ENCODE data around the gene TCL1A. TPM values are rescaled to one million over a fixed set of nuclear protein-coding genes. Genes with fewer than 3 reads are reported as not detected.

The TCL1A gene
- polyA plus RNA-seq, 1 donor (not counting 4 experiments of a cell fraction or from before 2014, with no cell fraction given) = not detected

DNA sequence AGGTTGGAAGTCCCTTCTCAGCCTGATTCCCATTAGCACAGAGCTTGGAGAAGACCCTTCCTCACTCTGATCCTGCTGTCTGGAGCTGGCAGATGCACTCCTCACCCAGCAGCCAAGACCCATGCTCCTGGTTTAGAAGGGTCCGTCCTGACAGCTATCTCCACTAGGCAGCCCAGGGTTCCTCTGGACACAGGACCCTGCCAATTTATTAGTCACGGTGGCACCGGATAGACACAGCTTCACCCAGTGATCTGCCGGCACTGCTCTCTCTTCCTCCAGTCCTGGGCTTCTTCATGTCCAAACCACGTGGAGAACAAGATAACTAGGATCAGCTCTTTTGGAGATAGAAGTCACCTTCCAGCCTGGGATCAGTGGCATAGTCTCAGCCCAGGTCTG, 53.9 kb downstream of the TCL1A start:
- Histone ChIP-seq H3K9me3 (ENCODE audit: control insufficient read depth, low read depth, low read length) (no peaks in the 10 kb centered on the region), H3K4me3 (ENCODE audit: control insufficient read depth in 2 of 3, extremely low read depth in 1 of 3, insufficient read depth in 2 of 3, low read depth in 1 of 3, low read length in 3 of 3) (no peak overlapping the region), H3K27ac (ENCODE audit: control insufficient read depth, insufficient read depth, low read length) (no peak overlapping the region), H3K27me3 (ENCODE audit: control insufficient read depth, extremely low read depth, insufficient read depth, low read length) (peaks cover 12% of the 10 kb centered on the region), H2AFZ (ENCODE audit: control insufficient read depth, low read length) (no peak overlapping the region), H3K79me2 (ENCODE audit: control insufficient read depth, insufficient read depth, low read length) (no peaks in the 10 kb centered on the region), H3K9ac (ENCODE audit: control insufficient read depth, extremely low read depth, insufficient read depth, low read length) (no peak overlapping the region), H3K36me3 (ENCODE audit: control insufficient read depth in 2 of 2, extremely low read depth in 1 of 2, insufficient read depth in 2 of 2, low read length in 2 of 2) (no peaks in the 10 kb centered on the region), H3K4me1 (ENCODE audit: control insufficient read depth, extremely low read depth, insufficient read depth, low read length) (no peaks in the 10 kb centered on the region), H4K20me1 (ENCODE audit: control insufficient read depth, extremely low read depth, insufficient read depth, low read length) (no peaks in the 10 kb centered on the region), H3K9me1 (ENCODE audit: control insufficient read depth, extremely low read depth, insufficient read depth, low read length) (no peaks in the 10 kb centered on the region), H3K4me2 (ENCODE audit: control insufficient read depth, extremely low read depth, insufficient read depth, low read depth, low read length) (no peak overlapping the region)
- dilution Hi-C loops (cut with MboI; ENCODE audit: extremely low pct_ligation_motif_present, low sequenced_read_pairs) = no loop called here
- DNase-seq (ENCODE audit: low read depth, low spot score) = no peak
- FAIRE-seq = no peak
- no peak for TF ChIP-seq EZH2 (IDR thresholded peaks at IDR 0.05; ENCODE audit: low read length)
- TF ChIP-seq, protein P1, sequence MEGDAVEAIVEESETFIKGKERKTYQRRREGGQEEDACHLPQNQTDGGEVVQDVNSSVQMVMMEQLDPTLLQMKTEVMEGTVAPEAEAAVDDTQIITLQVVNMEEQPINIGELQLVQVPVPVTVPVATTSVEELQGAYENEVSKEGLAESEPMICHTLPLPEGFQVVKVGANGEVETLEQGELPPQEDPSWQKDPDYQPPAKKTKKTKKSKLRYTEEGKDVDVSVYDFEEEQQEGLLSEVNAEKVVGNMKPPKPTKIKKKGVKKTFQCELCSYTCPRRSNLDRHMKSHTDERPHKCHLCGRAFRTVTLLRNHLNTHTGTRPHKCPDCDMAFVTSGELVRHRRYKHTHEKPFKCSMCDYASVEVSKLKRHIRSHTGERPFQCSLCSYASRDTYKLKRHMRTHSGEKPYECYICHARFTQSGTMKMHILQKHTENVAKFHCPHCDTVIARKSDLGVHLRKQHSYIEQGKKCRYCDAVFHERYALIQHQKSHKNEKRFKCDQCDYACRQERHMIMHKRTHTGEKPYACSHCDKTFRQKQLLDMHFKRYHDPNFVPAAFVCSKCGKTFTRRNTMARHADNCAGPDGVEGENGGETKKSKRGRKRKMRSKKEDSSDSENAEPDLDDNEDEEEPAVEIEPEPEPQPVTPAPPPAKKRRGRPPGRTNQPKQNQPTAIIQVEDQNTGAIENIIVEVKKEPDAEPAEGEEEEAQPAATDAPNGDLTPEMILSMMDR (optimal IDR thresholded peaks at IDR 0.05 in 1 of 3, IDR thresholded peaks at IDR 0.05 in 1 of 3, conservative IDR thresholded peaks at IDR 0.05 in 1 of 3; ENCODE audit: extremely low read depth in 1 of 3, insufficient read depth in 2 of 3, low read length in 3 of 3) = no peak

Small RNAs within 50 kb of the gene (small RNA-seq; reads per million reads assigned to genes)
- gene RF02193 (ENCODE audit: insufficient read length in 3 of 3, low read depth in 3 of 3, low replicate concordance in 1 of 3) = 0 reads per million in 3 experiments

Other genes with a start within 250 kb of the TCL1A start
- 0.32 to 1.3 TPM (median 1.0 TPM) in 3 replicates for gene SYNE3, start 197.5 kb downstream of the TCL1A start, polyA plus RNA-seq
- 28.2 to 60.9 TPM (median 42.7 TPM) in 3 replicates for gene GLRX5, start 179.1 kb downstream of the TCL1A start, polyA plus RNA-seq
- gene TCL1B, start 27.7 kb downstream of the TCL1A start, polyA plus RNA-seq = not detected in 3 replicates
- not detected in 3 replicates for gene TUNAR, start 162.7 kb upstream of the TCL1A start, polyA plus RNA-seq

Data from keratinocyte (primary cell).